Left lung (tissue), 10 donors: ENCODE measurements around the gene CTSC. TPM values are rescaled to one million over a fixed set of nuclear protein-coding genes. Genes with fewer than 3 reads are reported as not detected.

ENCODE experiments used
- ATAC-seq: fragments of 200-7000 bp; cut with Tn5 transposase; one replicate; pipeline ENCODE4 v1.9.1; 2020; ENCODE audit warnings: moderate library complexity
- DNase-seq, 4 donors: peaks; one replicate each; pipeline ENCODE4 v3.0.0-alpha.2; 2013 to 2020
- H3K27ac ChIP-seq, 2 donors: fragments of 200-600 bp; sonication (generic) in 1 of 2; one replicate each; pipeline versions ENCODE4 v1.5.0 to v1.8.0; 2020 to 2021
- H3K27me3 ChIP-seq, 2 donors: fragments of 200-600 bp; sonication (generic) in 1 of 2; one replicate each; pipeline versions ENCODE4 v1.5.0 to v1.8.0; 2020 to 2021
- H3K36me3 ChIP-seq, 2 donors: fragments of 200-600 bp; sonication (generic) in 1 of 2; one replicate each; pipeline versions ENCODE4 v1.5.0 to v1.8.0; 2020 to 2021
- H3K4me1 ChIP-seq, 2 donors: fragments of 200-600 bp; one replicate each; pipeline ENCODE4 v1.8.0; 2021
- H3K4me3 ChIP-seq, 2 donors: fragments of 200-600 bp; sonication (generic) in 1 of 2; one replicate each; pipeline versions ENCODE4 v1.5.0 to v1.8.0; 2020 to 2021; ENCODE audit warnings: mild to moderate bottlenecking in 1 of 2
- H3K9me3 ChIP-seq, 2 donors: fragments of 200-600 bp; sonication (generic) in 1 of 2; one replicate each; pipeline versions ENCODE4 v1.5.0 to v1.8.0; 2020 to 2021
- CTCF ChIP-seq, 2 donors: fragments of 200-600 bp; sonication (generic) in 1 of 2; IDR thresholded peaks; one replicate each; pipeline versions ENCODE4 v1.5.0 to v1.8.0; 2021; ENCODE audit warnings: antibody characterized with exemption in 2 of 2
- intact Hi-C, 2 donors: fragments of 100-400 bp; cut with DNase I; formaldehyde crosslinking; loops; one replicate each; pipeline versions ENCODE4 v1.11.2 to v1.14.2; 2022
- polyA plus RNA-seq, 6 donors: library from polyadenylated mRNA; unstranded; fragments of 120-200 nt; gene quantifications; one replicate each; pipeline ENCODE4 v1.2.1, GENCODE V29; 2013; ENCODE audit not compliant: insufficient read length in 6 of 6
- total RNA-seq, 2 donors: library from RNA; stranded (reverse); fragmentation: NEBNext Ultra II Directional; extraction: Animal tissue kit (Norgen Biotek cat#: 25700); gene quantifications; one replicate each; pipeline ENCODE4 v1.2.1, GENCODE V29; 2021
- donor health status: DM: no; HTN: yes; CAD: no.
- donor health status: DM: no; HTN: no; CAD: no.

CTSC gene
- total and polyA plus RNA-seq, 8 donors, result 162 to 422 (median 190) TPM

DNA sequence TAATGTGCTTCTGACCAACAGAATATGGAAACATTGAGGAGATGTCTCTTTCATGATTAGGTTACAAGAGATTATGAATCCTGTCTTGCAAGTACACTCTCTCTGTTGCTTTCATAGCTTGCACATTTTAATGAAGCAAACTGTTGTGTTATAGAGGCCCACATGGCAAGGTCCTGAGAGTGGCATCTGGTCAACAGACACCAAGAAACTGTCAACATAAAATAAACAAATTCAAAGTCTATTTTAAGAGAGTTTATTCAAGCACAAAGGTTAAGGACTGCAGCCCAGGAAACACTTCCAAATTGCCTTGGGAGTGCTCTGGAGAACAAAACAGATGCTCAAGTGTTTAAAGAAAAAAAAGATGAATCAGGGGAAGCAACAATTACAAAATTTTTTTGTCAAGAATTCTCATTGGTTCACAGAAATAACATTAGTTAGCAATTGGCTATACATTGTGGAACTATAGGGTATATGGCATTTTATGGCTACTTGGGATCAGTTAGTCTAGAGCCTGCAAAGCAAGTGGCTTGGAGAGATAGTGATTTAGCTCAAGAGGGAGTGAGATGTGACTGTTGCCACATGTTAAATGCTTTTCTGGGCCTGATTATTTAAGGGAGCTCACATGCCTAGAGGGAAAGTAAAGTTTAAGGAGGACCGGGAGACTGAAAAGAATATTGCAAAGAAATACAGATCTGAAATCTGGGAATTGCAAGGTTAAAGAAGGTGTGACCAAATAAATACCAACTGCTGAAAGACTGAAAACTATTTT is 54.6 kb downstream of the CTSC start:
- no peak for TF ChIP-seq CTCF (IDR thresholded peaks at IDR 0.05)
- no peaks in the 10 kb centered on the region for H3K9me3 ChIP-seq
- peak; percentile 25 for ATAC-seq
- peaks cover 0 to 10% of the 10 kb centered on the region in 2 donors for H3K36me3 ChIP-seq
- H3K27ac ChIP-seq, result no peak overlapping the region
- no peak overlapping the region for H3K4me3 ChIP-seq
- H3K27me3 ChIP-seq, result no peaks in the 10 kb centered on the region
- DNase-seq, result peak in 2 of 4 donors; percentile 79 to 87
- H3K4me1 ChIP-seq, result peaks cover 0 to 5% of the 10 kb centered on the region in 2 donors
- intact Hi-C loops, result no loop called here

DNA sequence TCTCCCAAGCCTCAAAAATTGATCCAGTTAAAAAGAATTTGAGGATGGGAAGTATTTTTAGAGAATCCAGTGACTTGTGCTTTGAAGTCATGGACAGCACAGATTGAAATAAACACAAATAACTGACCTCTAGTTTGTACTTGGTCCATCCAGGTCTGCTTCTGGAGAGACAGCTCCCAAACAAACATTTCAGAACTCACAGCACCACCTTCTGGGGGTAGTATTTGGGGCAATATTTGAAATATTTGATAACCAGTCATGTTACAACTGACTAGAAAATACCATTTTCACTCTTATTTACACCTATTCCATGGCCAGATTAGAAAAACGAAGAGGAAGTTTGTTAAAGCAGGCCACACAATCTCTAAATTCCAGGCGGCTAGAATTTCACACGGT is 56.2 kb downstream of the CTSC start:
- Histone ChIP-seq H3K36me3 (no peaks in the 10 kb centered on the region), H3K27ac (no peak overlapping the region), H3K27me3 (no peaks in the 10 kb centered on the region), H3K4me3 (no peak overlapping the region), H3K4me1 (peaks cover 0 to 5% of the 10 kb centered on the region in 2 donors), H3K9me3 (no peaks in the 10 kb centered on the region)
- DNase-seq (no peak), ATAC-seq (no peak)
- intact Hi-C loops, result no loop called here
- no peak for TF ChIP-seq CTCF (IDR thresholded peaks at IDR 0.05)

- H3K27ac ChIP-seq, result no peak overlapping the region
- no peak overlapping the region for H3K4me3 ChIP-seq
- ATAC-seq (no peak), DNase-seq (peak in 1 of 4 donors; percentile 41)
- H3K36me3 ChIP-seq, result no peaks in the 10 kb centered on the region
- no peaks in the 10 kb centered on the region for H3K27me3 ChIP-seq
- intact Hi-C loops, result no loop called here
- H3K9me3 ChIP-seq, result no peaks in the 10 kb centered on the region
- TF ChIP-seq CTCF (IDR thresholded peaks at IDR 0.05), result no peak
- peaks cover 0 to 5% of the 10 kb centered on the region in 2 donors for H3K4me1 ChIP-seq
Observed at GRCh38 chr11:88280673-88281316, 56.7 kb downstream of the CTSC start.

DNA sequence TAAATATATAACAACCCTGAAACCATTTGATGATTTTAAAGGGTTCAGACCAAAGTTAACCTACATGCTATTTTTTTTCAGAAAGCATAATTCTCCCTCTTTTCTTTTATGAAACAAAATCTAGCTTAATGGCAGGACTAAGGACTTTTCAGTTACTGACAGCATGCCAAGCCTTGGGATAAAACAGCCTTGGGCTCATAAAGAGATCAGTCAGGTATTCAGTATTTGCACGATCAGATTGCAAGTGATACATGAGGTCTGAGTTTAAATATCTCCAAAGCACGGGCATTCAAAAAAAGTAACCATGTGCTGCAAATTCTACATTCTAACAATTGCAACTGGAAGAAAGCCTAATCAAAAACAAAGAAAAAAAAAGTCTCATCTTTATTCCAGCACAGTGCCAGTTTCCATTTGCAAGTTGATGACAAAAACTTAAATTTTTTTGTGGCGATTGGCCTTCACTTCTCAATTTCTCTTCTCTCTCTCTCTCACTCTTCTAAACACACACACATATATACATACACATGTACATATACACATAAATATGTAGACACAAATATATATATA is 60.1 kb downstream of the CTSC start:
- Histone ChIP-seq H3K4me1 (peaks cover 0 to 5% of the 10 kb centered on the region in 2 donors), H3K9me3 (no peaks in the 10 kb centered on the region), H3K36me3 (no peaks in the 10 kb centered on the region), H3K27ac (no peak overlapping the region), H3K27me3 (no peaks in the 10 kb centered on the region), H3K4me3 (no peak overlapping the region)
- no peak for TF ChIP-seq CTCF (IDR thresholded peaks at IDR 0.05)
- DNase-seq (no peak), ATAC-seq (no peak)
- intact Hi-C loops, result no loop called here

DNA sequence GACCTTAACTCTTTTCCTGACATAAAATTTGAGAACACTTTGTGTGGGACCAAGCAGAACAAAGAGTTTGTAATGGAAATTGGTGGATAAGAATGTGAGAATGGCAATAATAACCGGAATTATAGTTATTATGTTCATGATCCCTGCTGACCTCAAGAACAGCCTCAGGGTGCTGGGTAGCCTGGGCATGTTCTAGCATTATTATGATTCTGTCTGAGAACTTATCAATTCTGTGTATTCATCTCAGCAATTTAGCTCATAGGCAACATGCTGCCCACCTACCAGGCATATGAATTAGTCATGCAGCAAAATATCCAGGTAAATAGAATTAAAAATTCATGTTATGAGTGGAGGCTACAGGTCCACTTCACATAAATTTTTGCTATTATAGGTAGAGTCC is 61.9 kb downstream of the CTSC start:
- TF ChIP-seq CTCF (IDR thresholded peaks at IDR 0.05), result no peak
- intact Hi-C loops, result no loop called here
- Histone ChIP-seq H3K9me3 (no peaks in the 10 kb centered on the region), H3K4me3 (no peak overlapping the region), H3K27me3 (no peaks in the 10 kb centered on the region), H3K36me3 (no peaks in the 10 kb centered on the region), H3K27ac (no peak overlapping the region), H3K4me1 (no peaks in the 10 kb centered on the region)
- DNase-seq, result no peak
- ATAC-seq, result no peak
